Smooth muscle cell (in vitro differentiated cells): ENCODE data around the gene LENG8. TPM values are rescaled to one million over a fixed set of nuclear protein-coding genes. Genes with fewer than 3 reads are reported as not detected.

Source experiments
- polyA plus RNA-seq: library from polyadenylated mRNA; unstranded; fragments of >200 nt; fragmentation: Nextera tagmentation; extraction: Ambion mirVana; gene quantifications from 2 replicates; pipeline ENCODE4 v1.2.1, GENCODE V29; 2016
- small RNA-seq: library from RNA; depleted of rRNA; stranded (forward); fragments of <200 nt; gene quantifications from one replicate; pipeline ENCODE3, GENCODE V24; 2014
- total RNA-seq: library from RNA; depleted of rRNA; stranded (reverse); fragments of >200 nt; gene quantifications from 2 replicates; pipeline ENCODE4 v1.2.3, GENCODE V29; 2014

Gene LENG8
- total and polyA plus RNA-seq, 2 experiments from 2014 or later, result 27.6 to 32.9 TPM

Small RNA genes lying within 50 kb of the gene (small RNA-seq; reads per million reads assigned to genes)
- gene AC245884.3, result 0.16 reads per million

Other genes starting within 250 kb of the LENG8 start
- 1,047 and 1,149 TPM in 2 replicates for gene RPS9, start 248.3 kb upstream of the LENG8 start, total RNA-seq
- gene RPS9, start 248.3 kb upstream of the LENG8 start, polyA plus RNA-seq, result 347 and 352 TPM in 2 replicates
- not detected in 2 replicates for gene LILRB3, start 226.2 kb upstream of the LENG8 start, total RNA-seq
- gene LILRB3, start 226.2 kb upstream of the LENG8 start, polyA plus RNA-seq, result 0.06 and 0.70 TPM in 2 replicates
- gene LILRA6, start 206.4 kb upstream of the LENG8 start, total RNA-seq, result not detected in 2 replicates
- gene LILRA6, start 206.4 kb upstream of the LENG8 start, polyA plus RNA-seq, result not detected in 2 replicates
- not detected in 2 replicates for gene LILRB5, start 191.9 kb upstream of the LENG8 start, total RNA-seq
- gene LILRB5, start 191.9 kb upstream of the LENG8 start, polyA plus RNA-seq, result not detected in 2 replicates
- not detected in 2 replicates for gene LILRB2, start 168.1 kb upstream of the LENG8 start, total RNA-seq
- not detected in 2 replicates for gene LILRB2, start 168.1 kb upstream of the LENG8 start, polyA plus RNA-seq
- gene LILRA5, start 136.0 kb upstream of the LENG8 start, total RNA-seq, result not detected in 2 replicates
- not detected in 2 replicates for gene LILRA5, start 136.0 kb upstream of the LENG8 start, polyA plus RNA-seq
- not detected in 2 replicates for gene LILRA4, start 110.0 kb upstream of the LENG8 start, total RNA-seq
- not detected in 2 replicates for gene LILRA4, start 110.0 kb upstream of the LENG8 start, polyA plus RNA-seq
- gene LAIR1, start 84.3 kb upstream of the LENG8 start, total RNA-seq, result not detected in 2 replicates
- not detected in 2 replicates for gene LAIR1, start 84.3 kb upstream of the LENG8 start, polyA plus RNA-seq
- 0.40 and 2.6 TPM in 2 replicates for gene TTYH1, start 33.7 kb upstream of the LENG8 start, total RNA-seq
- 0.65 and 2.1 TPM in 2 replicates for gene TTYH1, start 33.7 kb upstream of the LENG8 start, polyA plus RNA-seq
- 1.7 and 4.1 TPM in 2 replicates for gene LENG9, start 14.6 kb downstream of the LENG8 start, total RNA-seq
- gene LENG9, start 14.6 kb downstream of the LENG8 start, polyA plus RNA-seq, result 0.57 and 1.3 TPM in 2 replicates
- 33.6 and 74.0 TPM in 2 replicates for gene CDC42EP5, start 24.1 kb downstream of the LENG8 start, total RNA-seq
- gene CDC42EP5, start 24.1 kb downstream of the LENG8 start, polyA plus RNA-seq, result 94.1 and 99.8 TPM in 2 replicates
- not detected in 2 replicates for gene LAIR2, start 53.6 kb downstream of the LENG8 start, total RNA-seq
- gene LAIR2, start 53.6 kb downstream of the LENG8 start, polyA plus RNA-seq, result not detected in 2 replicates
- not detected in 2 replicates for gene LILRA2, start 124.6 kb downstream of the LENG8 start, total RNA-seq
- gene LILRA2, start 124.6 kb downstream of the LENG8 start, polyA plus RNA-seq, result not detected in 2 replicates
- not detected in 2 replicates for gene LILRA1, start 144.4 kb downstream of the LENG8 start, total RNA-seq
- gene LILRA1, start 144.4 kb downstream of the LENG8 start, polyA plus RNA-seq, result not detected in 2 replicates
- gene LILRB1, start 181.3 kb downstream of the LENG8 start, total RNA-seq, result not detected in 2 replicates
- not detected in 2 replicates for gene LILRB1, start 181.3 kb downstream of the LENG8 start, polyA plus RNA-seq
- not detected in 2 replicates for gene LILRB4, start 213.8 kb downstream of the LENG8 start, total RNA-seq
- not detected in 2 replicates for gene LILRB4, start 213.8 kb downstream of the LENG8 start, polyA plus RNA-seq